ENCODE measurements around the gene TMIGD3.

TMIGD3 gene

DNA sequence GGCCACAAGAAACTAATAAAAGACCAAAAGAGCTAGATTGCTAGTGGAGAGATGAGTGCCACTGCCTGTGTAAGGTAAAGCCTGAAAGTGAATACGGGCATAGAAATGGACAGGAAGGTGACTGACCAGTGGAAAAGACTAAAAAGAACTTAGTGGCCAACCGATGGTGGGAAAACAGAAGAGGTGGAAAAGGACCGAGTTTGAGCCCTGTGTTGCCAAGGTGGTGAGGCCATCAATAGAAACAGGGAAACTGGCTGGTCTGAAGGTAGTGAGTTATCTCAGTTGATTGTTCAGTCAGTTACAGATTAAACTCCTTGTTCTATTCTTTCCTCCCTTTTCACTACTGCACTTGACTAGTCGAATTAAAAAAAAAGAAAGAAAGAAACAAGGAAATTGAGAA is 56.9 kb downstream of the TMIGD3 start:
- DNase-seq = no peak

DNA sequence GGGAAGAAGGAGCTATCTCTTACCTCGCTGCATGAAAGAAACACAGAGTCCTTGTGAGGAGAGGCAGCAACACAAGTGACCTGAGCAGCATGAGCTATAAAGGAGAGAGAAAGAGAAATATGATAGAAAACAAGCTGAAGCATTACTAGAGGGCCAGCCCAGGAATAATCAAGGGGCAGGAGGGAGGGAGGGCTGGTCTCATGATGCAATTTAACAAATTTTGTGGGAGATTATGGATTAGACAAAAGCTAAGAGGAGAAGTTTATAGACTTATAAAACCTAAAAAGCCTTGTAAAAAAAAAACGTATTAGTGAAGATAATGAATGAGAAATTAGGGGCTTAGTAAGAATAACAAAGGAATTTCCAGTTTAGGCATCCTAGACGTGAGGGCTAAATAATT is 59.4 kb downstream of the TMIGD3 start:
- no peak for DNase-seq

DNA sequence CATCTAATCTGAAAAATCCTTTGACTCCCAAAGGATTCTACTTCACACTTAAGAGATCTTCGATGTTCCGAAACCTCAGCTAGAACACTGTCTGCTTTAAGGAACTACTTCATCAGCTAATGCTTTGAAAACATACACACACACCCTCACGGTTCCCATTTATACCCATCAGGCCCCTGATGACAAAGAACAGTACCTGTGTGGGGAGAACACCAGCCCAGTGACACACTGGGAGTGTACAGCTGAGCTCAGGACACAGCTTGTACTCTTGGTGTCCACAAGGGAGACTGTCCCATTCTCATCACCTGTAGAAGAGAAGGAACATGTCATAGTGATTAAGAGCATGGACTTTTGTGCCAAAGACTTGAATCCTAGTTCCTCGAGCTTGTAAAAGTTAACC is 61.0 kb downstream of the TMIGD3 start:
- DNase-seq = no peak

DNA sequence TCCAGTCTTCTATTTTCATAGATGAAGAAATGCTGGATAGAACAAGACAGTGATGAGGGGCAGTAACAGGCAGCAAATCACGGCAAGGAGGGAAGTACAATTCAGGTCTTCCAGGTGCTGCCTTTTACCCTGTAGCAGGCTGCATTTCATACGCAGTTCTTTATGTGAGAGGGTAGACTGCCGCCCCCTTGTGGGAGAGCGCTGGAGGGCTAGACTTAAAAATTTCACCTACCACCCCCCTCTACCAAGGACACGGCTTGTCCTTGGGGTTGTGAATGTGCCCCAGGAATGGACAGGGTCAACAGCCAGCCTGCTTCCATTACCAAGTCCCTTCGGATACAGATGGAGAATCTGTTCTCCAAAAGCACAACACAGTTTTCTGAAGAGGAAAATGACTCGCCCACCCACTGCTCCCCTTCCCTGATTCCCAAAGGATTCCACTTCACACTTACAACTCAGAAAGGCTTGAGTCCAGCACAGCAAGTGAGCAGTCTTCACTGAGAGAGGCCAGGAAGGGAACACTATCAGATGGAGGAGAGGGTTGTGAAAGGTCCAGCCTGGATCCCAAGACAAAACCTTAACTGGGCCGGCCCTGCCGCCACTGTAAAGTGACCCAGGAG is 61.8 kb downstream of the TMIGD3 start:
- no peak for DNase-seq

DNA sequence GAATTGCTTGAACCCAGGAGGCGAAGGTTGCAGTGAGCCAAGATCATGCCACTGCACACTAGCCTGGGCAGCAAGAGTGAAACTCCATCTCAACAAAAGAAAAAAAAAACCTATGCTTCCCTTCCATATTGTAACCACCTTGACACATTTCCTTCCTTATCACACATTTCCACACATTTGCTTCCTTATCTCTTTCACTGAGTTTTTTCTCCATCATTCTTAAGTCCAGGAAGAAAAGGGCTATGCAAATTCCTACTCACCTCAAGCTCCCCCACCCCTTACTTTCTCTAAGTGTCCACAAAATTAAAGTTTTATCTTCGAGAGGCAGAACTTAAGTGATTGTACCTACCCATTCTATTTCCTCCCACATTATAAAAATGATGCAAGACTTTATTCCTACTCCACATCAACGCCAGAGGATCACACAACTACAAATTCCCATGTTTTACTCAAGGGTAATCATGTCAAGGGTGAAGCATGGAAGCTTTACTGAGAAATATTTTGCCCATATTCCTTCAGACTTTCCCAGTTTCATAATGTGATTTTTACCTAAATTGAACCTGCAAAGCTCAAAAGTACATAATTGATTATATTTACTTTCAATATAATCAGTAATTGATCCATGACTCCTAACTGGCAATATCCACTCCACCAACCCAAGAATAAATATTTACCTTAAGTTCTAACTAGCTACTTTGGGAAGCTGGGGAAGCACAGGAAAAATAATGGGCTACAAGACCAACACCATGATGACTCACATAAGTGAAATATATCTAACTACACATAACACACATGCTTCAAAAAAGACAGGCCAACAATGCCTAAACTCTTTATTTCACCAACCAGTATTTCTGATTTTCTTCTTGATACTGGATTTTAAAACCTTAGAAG is 63.7 kb downstream of the TMIGD3 start:
- DNase-seq = no peak

DNA sequence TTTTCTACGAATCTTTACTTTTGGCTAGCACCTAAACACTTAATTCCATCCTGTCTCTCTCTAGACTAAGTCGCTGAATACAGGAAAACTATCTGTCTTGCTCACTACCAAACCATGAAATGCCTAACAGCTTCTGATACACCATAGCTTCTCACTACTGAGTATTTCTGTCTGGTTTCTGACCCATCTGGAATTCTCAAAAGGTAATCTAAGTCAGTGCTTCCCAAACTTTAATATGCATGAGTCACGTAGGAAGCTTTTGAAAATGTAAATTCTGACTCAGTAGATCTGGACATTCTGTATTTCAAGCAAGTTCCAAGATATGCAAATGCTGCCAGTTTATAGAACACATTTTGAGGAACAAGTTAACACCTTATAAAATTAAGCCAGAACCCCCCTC is 66.7 kb downstream of the TMIGD3 start:
- DNase-seq = no peak
